ENCODE results near the gene MAD1L1.
"Not testable (repeated sequence)": the region's sequence is repeated elsewhere in the genome, so short reads cannot be mapped to it uniquely, and the experiment has no call there.

The MAD1L1 gene

DNA sequence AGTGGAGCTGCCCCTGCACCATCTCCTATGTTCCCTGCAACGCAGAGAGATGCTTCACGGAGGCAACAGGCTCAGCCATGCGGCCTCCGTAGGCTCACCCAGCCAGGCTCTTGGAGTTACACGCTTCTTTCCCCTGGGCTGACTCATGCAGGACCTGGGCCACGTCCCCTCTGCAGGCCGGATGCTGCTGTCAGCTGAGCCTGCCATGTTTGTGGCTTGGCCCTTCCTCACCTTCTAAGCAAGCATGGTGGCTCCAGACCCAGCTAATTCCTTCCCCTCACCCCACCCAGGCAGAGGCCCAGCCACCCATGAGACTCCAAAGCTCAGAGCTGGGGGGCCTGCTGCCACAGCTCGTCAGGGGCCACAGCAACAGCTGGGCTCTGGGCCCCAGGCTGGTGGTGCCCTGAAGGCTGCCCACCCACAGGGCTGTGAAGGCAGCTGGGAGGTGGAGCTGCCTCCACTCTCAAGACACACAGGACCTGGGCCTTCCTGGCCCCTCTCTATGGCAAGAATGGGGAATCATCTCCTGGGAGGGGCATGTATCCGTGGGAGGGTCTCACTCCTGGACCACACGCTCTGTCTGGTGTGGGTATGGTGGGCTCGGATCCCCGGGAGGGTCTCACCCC, 343.1 kb downstream of the MAD1L1 start:
- peak in 1 of 5 experiments; percentile 32 for DNase-seq

DNA sequence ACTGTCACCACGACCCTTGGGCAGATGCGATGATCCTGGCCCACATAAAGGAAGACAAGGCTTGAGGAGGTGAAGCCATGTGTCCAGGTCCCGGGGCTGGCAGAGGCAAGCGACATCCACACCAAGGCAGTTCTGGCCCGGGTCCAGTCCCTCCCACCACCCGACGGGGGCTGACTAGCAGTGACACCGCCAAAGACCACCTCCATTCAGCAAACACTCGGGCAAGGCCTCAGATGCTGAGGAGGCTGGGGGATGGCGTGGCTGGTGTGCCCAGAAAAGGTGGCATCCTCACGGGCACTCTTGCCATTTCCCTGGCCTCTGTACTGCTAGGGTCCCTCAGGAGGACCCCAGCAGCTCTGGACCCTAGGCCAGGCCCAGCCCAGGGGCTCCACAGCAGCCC, 343.7 kb downstream of the MAD1L1 start:
- DNase-seq: no peak

DNA sequence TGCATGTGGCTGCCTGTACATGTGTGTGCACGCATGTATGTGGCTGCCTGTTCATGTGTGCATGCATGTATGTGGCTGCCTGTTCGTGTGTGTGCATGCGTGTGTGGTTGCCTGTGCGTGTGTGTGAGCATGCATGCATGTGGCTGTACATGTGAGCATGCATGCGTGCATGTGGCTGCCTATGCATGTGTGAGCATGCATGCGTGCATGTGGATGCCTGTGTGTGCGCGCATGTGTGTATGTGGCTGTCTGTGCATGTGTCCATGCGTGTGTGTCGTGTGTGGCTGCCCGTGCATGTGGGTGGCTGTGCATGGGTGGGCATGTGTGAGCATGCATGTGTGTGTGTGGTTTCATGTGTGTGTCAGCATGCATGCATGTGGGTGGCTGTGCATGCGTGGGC, 344.3 kb downstream of the MAD1L1 start:
- DNase-seq: no peak

DNA sequence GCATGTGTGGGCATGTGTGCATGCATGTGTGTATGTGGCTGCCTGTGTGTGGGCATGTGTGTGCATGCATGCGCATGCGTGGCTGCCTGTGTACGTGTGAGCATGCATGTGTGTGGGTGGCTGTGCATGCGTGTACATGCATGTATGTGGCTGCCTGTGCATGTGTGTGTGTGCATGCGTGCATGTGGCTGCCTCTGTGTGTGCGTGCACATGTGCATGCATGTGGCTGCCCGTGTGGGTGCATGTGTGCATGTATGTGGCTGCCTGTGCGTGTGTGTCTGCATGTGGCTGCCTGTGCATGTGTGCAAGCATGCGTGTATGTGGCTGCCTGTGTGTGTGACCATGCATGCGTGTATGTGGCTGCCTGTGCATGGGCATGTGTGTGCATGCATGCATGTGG, 345.5 kb downstream of the MAD1L1 start:
- no peak for DNase-seq

DNA sequence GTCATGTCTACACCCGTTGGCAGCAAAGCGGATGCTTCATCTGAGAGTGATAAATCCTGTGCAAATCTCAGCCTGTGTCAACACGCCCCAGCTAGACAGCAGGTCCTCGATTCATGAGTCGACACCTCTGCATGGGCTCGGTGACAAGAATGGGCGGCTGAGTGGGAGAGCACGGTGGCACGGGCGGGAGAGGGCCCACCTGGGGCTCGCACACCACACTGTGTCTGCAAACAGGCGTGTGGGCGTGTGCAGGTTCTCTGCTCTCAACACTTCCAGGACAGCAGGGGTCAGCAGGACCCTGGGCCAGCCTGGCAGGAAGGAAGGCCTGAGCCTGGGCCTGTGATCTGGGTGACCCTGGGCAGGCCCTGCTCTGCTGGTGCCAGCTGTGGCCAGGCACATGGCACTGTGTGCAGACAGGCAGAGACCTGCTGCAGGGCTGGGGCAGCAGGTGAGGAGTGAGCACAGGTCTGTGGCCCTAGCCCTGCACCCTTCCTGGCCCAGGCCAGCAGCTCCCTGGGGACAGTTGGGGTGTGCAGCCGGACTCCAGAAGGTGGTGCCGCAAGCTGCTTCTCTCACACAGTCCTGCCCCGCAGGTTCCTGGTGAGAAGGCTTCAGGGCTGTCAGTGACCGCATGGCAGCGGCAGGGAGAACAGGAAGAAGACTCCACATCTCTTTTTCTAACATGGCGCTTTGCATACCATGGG, 346.2 kb downstream of the MAD1L1 start:
- DNase-seq: no peak

DNA sequence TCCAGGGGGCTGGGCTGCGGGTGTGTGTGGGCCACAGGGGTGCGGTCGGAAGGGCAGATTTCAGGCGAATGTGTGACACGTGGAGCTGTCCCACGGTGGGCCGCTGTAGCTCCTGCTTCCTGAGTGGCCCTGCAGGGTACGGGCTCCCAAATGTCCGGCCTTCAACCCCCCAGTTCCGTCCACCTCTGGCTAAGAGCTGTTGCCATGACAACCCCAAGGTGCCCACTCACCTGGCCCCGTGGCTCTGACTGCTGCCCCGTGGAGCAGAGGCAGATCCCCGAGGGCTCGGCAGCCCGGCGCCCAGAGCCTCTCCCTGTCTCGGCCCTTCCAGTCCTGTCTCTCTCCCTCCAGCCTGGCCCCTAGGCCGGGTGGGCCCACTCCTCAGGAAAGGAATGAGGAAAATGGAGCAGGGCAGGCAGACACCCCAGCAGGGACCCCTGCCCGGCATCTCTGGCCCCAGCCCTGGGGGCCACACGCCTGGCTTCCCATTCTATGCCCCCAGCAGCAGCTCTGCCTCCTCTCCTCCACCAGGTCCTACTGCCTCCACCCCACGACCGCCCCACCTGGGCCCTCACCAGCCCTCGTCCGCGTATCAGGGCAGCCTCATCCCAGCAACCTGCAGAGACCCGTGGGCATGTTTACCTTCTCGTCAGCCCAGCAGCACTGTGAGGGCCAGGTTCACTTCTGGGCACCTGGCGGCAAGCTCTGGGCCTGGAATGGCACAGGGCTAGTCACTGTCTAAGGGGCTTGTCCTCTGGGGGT, 347.1 kb downstream of the MAD1L1 start:
- DNase-seq: no peak

DNA sequence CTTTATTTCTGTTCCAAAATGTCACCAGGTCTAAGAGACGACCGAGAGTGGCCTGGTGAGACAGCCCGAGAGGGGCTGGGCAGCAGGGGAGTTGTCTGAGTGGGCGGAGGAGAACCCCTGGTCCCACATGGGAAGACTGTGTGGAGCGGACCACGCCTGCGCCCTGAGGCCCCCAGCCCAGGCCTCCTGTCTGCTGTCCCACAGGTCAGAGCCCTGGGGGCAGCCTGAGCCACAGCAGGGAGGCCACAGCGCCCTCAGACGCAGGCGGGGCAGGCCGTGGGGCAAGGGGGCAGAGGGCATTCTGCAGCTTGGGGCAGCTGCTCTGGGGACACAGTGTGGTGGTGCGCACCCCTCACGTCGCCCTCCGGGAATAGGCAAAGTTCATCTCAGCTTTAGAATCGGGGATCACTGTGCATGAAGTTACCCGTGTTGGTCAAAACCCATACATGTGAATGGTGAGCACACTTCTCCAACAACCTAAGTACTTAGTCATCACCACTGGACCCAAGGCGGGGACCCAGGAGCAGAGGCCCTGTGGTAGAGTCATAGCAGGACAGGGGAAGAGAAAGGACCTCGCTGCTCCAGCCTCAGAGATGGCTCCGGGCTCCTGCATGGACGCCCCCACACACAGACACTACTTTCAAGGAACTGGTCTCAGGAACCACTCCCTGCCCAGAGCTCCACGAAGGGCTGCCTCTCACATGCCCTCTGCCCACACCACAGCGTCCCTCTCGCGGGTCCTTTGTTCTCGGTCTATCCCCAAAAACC, 348.0 kb downstream of the MAD1L1 start:
- DNase-seq: no peak

DNA sequence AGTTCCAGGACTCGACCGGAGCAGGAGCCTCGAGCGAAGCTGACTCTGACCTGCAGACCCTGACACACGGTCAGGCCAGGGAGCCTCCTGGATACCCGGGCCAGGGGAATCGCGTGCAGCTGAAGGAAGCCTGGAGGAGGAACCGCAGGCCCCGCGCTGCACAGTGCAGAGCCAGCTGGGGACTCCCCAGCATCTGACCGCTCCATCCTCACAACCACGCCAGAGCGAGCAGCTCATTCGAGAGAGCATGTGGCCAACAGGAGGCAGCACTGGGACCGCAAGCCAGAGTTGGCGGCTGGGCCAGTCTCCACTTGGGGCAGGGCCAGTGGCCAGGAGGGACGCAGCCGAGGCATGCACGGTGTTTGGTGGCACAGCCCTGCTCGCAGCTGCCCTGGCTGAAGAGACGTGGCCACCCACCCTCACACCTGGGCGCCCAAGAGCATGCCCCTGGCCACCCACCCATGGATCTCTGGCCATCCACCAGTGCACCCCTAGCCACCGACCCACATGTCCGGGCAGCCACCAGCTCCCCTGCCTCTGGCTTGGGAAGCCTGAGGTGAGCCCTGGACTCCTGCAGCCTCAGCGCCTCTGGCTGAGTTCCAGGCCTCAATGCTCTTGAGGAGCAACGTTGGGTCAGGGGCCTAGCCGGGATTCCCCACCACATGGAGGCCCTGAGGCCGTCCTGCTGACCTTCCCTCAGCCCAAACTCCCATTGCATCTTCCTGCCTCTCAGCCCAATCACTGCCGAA, 348.7 kb downstream of the MAD1L1 start:
- no peak for DNase-seq

DNA sequence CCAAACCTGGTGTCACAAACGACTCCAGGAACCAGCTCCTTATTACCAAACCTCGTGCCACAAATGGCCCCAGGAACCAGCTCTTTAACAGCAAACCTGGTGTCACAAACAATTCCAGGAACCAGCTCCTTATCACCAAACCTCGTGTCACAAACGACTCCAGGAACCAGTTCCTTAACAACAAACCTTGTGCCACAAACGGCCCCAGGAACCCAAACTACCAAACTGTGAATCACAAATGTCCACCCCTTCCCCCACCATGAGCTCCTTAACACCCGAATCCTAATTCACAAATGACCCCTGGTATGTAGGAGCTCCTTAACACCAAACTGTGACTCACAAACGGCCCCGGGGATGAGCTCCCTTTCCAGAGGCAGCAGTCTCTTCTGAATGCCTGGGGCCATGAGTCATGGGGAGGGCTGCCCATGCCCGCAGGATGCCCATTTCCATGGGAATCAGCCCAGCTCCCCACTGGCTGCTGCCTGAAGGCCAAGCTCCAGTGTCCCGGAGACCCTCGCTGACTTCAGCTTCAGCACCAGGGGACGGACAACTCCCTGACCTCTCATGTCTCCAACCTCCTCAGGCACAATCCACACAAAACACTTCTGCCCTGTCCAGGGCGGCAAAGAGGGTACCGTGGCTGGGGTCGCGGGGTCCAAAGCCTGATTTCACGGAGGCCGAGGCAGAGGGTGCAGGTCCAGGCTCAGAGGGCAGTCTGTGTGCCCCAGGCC, 349.5 kb downstream of the MAD1L1 start:
- DNase-seq: peak in 1 of 5 experiments; percentile 30

DNA sequence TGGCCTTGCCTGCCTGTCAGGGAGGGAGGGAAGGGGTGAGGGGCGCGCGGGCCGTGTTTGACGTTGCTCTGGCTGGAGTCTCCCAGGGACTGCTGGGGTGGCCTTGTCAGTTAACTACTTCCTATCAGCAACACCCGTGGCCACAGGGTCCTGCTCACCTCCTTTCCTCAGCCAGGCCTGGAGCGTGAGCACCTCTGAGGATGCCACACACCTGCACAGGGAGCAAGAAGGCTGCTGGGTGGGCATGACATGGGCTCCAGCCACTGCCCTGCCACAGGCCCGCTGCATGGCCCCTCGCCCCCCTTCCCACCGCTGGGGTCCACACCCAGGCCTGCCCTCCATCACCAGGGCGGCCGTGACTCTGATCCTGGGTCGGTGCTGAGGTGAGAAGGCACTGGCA, 350.3 kb downstream of the MAD1L1 start:
- DNase-seq: no peak

DNA sequence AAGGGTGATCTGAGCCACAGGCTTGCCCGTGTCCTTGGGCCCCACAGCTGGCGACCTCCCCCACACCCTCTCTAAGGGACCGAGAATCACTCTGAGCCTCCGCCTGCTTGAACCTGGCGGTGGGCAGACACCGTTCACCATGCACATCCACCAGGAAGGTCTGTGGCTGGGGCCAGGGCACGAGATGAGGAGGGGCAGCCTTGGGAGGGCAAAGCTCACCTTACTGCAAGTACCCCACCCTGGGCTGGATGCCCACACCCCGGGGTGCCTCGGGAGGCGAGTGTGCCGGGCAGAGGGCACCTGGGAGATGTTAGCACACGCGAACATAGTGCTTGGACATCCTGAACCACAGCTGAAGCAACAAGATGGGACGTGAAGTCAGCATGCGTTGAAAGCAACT, 350.8 kb downstream of the MAD1L1 start:
- no peak for DNase-seq

DNA sequence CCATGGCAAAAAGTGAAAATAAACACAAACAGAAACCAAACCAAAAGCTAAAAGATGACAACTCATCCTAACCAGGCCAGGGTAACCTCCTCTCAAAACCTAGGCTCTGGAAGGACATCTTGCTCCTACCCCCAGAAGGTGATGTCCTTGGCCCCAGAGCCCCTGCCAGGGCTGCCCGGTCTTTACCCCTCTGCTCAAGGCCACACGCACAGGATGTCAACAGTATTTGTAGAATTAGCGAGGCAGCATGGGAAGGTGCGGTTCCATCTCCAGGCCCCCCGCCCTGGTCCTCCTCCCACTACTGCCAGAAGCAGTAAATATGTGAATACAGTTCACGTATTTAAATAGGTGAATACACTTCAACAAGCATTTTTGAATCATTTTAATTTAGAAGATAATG, 356.1 kb downstream of the MAD1L1 start:
- not testable (repeated sequence) for DNase-seq

DNA sequence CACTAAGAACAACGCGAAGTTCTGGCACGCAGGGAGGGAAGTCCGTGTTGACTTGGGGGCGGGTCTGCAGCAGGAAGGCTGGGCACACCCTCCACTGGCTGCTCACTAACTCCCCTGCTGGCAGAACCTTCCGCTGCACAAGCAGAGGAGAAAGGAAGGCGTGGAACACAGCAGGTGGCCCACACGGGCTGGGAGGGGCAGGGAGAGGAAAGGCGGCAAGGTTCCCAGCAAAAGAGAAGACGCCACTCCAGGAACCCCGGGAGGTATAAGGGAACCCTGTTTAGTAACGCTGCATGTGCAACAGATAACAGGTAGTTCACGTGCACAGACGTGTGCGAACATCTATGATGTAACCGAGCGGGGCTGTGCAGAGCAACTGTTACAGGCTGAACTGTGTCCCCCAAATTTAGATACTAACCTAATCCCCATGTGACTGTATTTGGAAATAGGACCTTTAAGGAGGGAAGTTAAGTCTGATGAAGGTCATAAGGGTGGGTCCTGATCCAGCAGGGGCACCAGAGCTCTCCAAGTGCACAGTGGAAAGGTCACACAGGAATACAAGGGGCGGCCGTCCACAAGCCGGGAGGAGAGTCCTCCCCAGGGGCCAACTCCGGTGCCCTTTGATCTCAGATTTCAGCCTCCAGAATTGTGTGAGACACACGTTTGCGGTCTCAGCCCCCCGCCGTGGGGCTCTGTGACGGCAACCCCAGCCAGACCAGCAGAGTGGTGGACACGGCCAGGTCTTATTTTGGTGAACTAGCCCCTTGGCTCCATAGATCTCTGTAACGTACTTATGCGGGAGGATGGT, 357.1 kb downstream of the MAD1L1 start:
- DNase-seq: not testable (repeated sequence)

DNA sequence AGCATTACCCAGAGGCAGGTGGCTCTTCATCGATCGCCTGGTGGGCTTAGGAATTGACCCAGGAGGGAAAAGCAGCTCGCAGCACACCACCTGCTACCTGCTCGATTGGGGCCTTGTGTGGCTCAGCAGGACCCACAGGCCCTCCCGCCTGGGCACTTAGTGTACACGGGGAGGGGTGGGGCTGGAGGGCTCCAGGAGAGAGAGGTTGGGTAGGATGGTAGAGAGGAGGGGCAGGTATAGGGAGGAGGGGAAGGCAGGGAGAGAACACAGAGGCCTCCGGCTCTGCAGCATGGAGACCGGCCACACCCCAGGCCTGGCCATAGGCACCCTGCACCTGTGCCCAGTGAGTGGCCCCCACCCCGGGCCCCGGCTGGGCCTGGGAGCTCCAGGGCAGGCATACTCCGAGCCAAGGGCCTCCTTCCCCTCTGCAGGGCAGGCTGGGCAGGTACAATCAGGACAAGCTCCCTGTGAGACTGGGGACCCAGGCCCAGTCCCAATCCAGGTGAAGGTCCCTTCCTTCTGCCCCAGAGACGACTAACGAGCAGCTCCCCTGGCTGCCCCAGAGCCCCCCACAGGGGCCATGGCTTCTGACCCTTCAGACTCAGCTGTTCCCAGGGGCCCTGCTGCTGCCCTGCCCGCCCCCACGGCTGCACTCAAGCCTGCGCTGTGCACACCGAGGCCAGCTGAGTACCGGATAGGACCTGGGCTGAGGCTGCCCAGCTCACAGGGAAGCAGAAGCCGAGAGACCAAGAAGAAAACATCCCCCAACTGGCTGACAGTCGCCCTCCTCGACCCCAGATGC, 358.0 kb downstream of the MAD1L1 start:
- DNase-seq: not testable (repeated sequence)

DNA sequence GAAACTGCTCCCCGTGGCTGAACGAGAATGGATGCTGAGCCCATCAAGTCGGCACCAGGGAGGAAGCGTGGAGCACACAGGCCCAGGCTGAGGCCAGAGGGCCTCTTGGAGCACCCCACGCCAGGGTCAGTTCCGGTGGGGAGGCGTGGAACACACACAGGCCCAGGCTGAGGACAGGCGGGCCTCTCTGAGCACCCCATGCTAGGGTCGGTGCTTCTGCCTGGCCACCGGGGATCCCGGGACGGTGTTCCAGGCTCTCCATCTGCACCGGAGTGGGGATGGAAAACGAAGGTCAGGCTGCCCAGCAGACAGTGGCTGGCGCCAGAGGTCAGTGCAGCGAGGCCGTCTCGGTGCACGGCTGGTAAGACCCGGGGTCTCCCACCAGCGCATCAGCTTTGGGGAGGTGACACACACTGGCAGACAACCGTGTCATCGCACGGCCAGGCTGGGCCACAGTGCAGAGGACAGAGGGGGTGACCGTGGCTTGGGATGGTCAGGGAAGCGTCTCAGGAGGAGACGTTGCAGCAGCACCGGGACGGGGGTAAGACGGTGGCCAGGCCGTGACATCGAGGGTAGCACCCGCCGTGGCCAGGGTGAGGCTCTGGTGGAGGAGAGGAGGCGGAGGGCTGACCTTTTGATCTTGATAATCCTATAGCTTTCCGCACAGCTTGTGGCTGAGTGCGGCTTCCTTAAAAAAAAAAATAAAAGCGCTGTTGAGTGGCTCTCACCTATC, 358.7 kb downstream of the MAD1L1 start:
- no peak for DNase-seq

DNA sequence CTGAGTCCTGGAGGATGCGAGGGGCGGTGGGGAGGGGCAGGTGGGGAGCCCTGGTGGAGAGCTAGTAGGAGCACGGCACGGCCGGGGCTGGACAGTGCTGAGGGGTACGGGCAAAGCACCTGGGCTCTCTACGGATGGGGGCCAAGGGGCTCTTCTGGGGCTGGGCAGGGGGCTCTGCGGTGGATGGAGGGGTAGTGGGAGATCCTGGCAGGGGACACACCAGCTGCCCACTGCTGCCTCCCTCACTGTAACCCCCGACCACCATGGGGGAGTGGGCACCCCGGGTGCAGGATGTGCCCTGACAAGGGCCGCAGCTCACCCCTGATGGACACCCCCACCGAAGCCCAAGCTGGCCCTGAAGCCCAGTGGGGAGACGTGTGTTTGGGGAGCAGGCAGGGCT, 359.3 kb downstream of the MAD1L1 start:
- no peak for DNase-seq

DNA sequence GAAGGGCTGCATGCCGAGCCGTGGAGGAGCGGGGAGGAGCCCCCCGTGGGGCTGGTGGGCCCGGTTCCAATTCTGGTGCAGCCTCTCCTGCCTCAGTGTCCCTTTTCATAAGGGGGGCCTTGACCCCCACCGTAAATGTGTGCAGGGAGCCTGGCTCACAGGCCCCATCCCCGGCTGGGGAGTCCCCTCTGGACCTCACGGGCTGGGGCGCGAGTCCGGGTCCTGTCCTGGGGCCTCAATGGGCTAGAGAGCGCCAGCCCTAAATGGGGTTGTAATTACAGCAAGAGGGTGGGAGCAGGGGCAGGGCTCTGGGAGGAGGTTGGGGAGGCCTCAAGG, 359.7 kb downstream of the MAD1L1 start:
- DNase-seq: no peak

DNA sequence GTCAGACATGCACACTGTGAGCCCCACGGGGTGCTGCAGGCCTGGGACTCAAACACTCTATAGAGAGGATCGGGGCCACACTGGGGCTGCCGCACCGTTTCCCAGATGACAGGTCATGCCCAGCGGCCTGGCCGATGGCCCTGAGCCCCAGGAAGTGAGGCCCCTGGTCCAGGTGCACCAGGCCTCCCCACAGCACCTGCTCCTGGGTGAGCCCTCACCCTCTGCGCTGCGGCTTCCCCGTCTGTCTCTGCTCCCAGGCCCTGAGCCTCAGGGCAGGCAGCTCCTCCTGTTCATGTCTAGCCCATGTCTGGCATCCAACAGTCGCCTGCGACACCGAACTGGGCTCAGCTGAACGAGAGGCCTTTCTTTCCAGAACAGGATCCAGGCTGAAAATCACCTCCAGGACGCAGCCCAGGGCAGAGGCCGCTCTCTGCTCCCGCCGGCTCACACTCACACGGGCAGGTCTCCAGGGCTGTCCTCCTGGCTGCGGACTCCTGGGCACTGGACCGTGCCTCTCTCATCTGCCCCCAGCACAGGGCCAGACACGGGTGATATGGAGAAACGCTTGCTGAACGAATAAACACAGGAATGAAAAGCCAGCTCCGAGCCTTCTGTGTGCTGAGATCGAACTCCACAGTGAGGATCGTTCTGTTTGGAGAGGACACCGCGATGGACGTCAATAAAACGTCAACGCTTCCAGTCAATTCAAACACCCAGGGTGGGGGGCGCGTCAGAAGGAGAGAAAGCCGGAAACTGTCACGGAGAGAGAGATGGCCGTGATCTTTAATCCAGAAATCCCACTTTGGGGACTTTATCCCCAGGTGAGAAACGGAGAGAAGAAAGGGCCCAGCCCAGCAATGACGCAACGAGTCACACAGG, 360.3 kb downstream of the MAD1L1 start:
- DNase-seq: no peak

Measured in T-helper 2 cell (primary cell).